Measurements from ENCODE around the gene LUC7L. TPM values are rescaled to one million over a fixed set of nuclear protein-coding genes. Genes with fewer than 3 reads are reported as not detected.

Gene LUC7L
- polyA plus RNA-seq, 1 of the 3 experiments (the other 2 are of a cell fraction): 97.7 TPM

- CTCF ChIA-PET: interaction anchor here (0.6 to 4.9 kb wide), 5 partner anchors 11 to 127 kb away, joined by 3 to 44 read pairs (median 5); partner anchors contain the start of gene HBQ1
Measured at GRCh38 chr16:192686-193085, 36.6 kb downstream of the LUC7L start.

GRCh38 chr16:191831-192230, 37.4 kb downstream of the LUC7L start:
- no peak for DNase-seq
- Histone ChIP-seq H3K9ac (no peak overlapping the region), H2AFZ (ENCODE audit: low read depth) (no peak overlapping the region), H3K79me2 (ENCODE audit: insufficient read depth) (no peaks in the 10 kb centered on the region), H3K9me2 (no peaks in the 10 kb centered on the region), H3K27ac (ENCODE audit: low read depth in 2 of 2, low read length in 1 of 2) (no peak overlapping the region), H3F3A (replicated peaks; ENCODE audit: insufficient read depth) (peaks cover 13% of the 10 kb centered on the region), H3K27me3 (ENCODE audit: insufficient read depth) (no peaks in the 10 kb centered on the region), H3K9me3 (no peaks in the 10 kb centered on the region), H4K20me1 (ENCODE audit: insufficient read depth) (peaks cover 12% of the 10 kb centered on the region; the same call in 1 of the 2 replicates), H3K36me3 (replicated peaks in 1 of 2; ENCODE audit: control insufficient read depth in 1 of 2, insufficient read depth in 2 of 2, low read length in 1 of 2) (peaks cover 36 to 59% of the 10 kb centered on the region in 2 experiments), H3K4me3 (ENCODE audit: low read depth in 2 of 2, low read length in 1 of 2) (no peak overlapping the region), H3K4me1 (ENCODE audit: control insufficient read depth in 1 of 2, insufficient read depth in 2 of 2, low read depth in 1 of 2, low read length in 1 of 2) (no peaks in the 10 kb centered on the region), H3K4me2 (no peak overlapping the region)
- TF ChIP-seq RCOR1 (IDR thresholded peaks at IDR 0.05; ENCODE audit: low read length): no peak
- TF ChIP-seq IRF3 (IDR thresholded peaks at IDR 0.05; ENCODE audit: low read depth, low read length): no peak
- no peak for TF ChIP-seq NFIC (IDR thresholded peaks at IDR 0.05; ENCODE audit: borderline replicate concordance)
- no peak for TF ChIP-seq SMC3 (IDR thresholded peaks at IDR 0.05; ENCODE audit: low read depth, low read length)
- TF ChIP-seq NRF1 (IDR thresholded peaks at IDR 0.05; ENCODE audit: low read depth, low read length): no peak
- TF ChIP-seq MXI1 (IDR thresholded peaks at IDR 0.05; ENCODE audit: low read depth, low read length): no peak
- TF ChIP-seq FOXJ3 (CRISPR knock-in tag; IDR thresholded peaks at IDR 0.05): no peak
- TF ChIP-seq JUND (IDR thresholded peaks at IDR 0.05): no peak
- ChIA-PET CTCF (interaction anchor here (1.0 to 4.9 kb wide), 4 partner anchors 10 to 126 kb away, joined by 5 to 44 read pairs (median 6); partner anchors contain the start of gene HBQ1), POLR2A (no interaction called here)
- 99% methylated on average over 4 of the region's 4 CpGs for WGBS (ENCODE audit: low lambda C conversion rate)

More at GRCh38 chr16:192686-193085, 36.6 kb downstream of the LUC7L start:
- TF ChIP-seq REST (IDR thresholded peaks at IDR 0.05; ENCODE audit: low read depth, low read length): no peak
- TF ChIP-seq ELF1 (IDR thresholded peaks at IDR 0.05): no peak
- TF ChIP-seq GATA2 (CRISPR knock-in tag; IDR thresholded peaks at IDR 0.05): no peak
- no peak for TF ChIP-seq USF2 (IDR thresholded peaks at IDR 0.05; ENCODE audit: borderline replicate concordance, low read depth, low read length)
- no peak for TF ChIP-seq EZH2phosphoT487 (IDR thresholded peaks at IDR 0.05; ENCODE audit: borderline replicate concordance, low read depth)
- no peak overlapping the region for H3K27ac ChIP-seq (ENCODE audit: low read depth in 2 of 2, low read length in 1 of 2)
- H3K79me2 ChIP-seq (ENCODE audit: insufficient read depth): peaks cover 7% of the 10 kb centered on the region; the same call in 1 of the 2 replicates
- no peaks in the 10 kb centered on the region for H3K9me3 ChIP-seq
- no peaks in the 10 kb centered on the region for H3K27me3 ChIP-seq (ENCODE audit: insufficient read depth)
- H3F3A ChIP-seq (replicated peaks; ENCODE audit: insufficient read depth): peaks cover 13% of the 10 kb centered on the region
- no peaks in the 10 kb centered on the region for H3K9me2 ChIP-seq
- H2AFZ ChIP-seq (ENCODE audit: low read depth): no peak overlapping the region
- no peaks in the 10 kb centered on the region for H3K4me1 ChIP-seq (ENCODE audit: control insufficient read depth in 1 of 2, insufficient read depth in 2 of 2, low read depth in 1 of 2, low read length in 1 of 2)
- no peak overlapping the region for H3K9ac ChIP-seq
- H3K4me2 ChIP-seq: no peak overlapping the region
- POLR2A ChIA-PET: no interaction called here
- H3K4me3 ChIP-seq (ENCODE audit: low read depth in 2 of 2, low read length in 1 of 2): no peak overlapping the region
- 97% methylated on average over 11 of the region's 11 CpGs for WGBS (ENCODE audit: low lambda C conversion rate)
- H4K20me1 ChIP-seq (ENCODE audit: insufficient read depth): peaks cover 9% of the 10 kb centered on the region; the same call in 1 of the 2 replicates
- peaks cover 43 to 58% of the 10 kb centered on the region in 2 experiments for H3K36me3 ChIP-seq (replicated peaks in 1 of 2; ENCODE audit: control insufficient read depth in 1 of 2, insufficient read depth in 2 of 2, low read length in 1 of 2)
- no peak for DNase-seq
